HCT116 (cell line): Measurements from ENCODE around the gene MINDY4. TPM values are rescaled to one million over a fixed set of nuclear protein-coding genes. Genes with fewer than 3 reads are reported as not detected.

ENCODE experiments used
- ATAC-seq: fragments of 200-7000 bp; cut with Tn5 transposase; 2 replicates; pipeline ENCODE4 v1.9.1; 2020; ENCODE audit warnings: mild to moderate bottlenecking, moderate library complexity
- BruUV-seq: library from RNA; stranded (reverse); fragments of 400-500 nt; replicated peaks from 2 replicates; lab custom pipeline; 2021; lab: Mats Ljungman, UMichigan
- CTCF ChIA-PET: fragments of 300-600 bp; sonication (Branson Sonifier 250); formaldehyde crosslinking; loops from one replicate; lab custom pipeline; 2021; ENCODE audit warnings: antibody characterized with exemption; lab: Charles Lee
- POLR2A ChIA-PET: fragments of 300-600, 350-600 bp; sonication (Branson Sonifier 250); formaldehyde crosslinking; loops from one replicate; lab custom pipeline; 2021; ENCODE audit warnings: antibody characterized with exemption; lab: Charles Lee
- RAD21 ChIA-PET, 2 experiments: fragments of 300-600 bp; sonication (Branson Sonifier 250); formaldehyde crosslinking; loops; one replicate each; lab custom pipeline; 2023; ENCODE audit warnings: low total read pairs in 2 of 2; ENCODE audit not compliant: uncharacterized antibody in 2 of 2, unreplicated experiment in 2 of 2, low non-redundant PET in 1 of 2; lab: Charles Lee
- DNase-seq: peaks from one replicate; pipeline ENCODE4 v3.0.0-alpha.2; 2010; ENCODE audit warnings: low read depth, low spot score
- H2AFZ ChIP-seq: fragments of 200-600 bp; shearing (Covaris generic), sonication (generic); 2 replicates; pipeline ENCODE4 v1.6.1; 2017; ENCODE audit warnings: low read depth, mixed run types, mixed read lengths, antibody characterized with exemption, low read length; ENCODE audit not compliant: poor library complexity, severe bottlenecking
- H3K27ac ChIP-seq: 2 replicates; pipeline ENCODE4 v1.5.1; 2012; ENCODE audit warnings: low read depth, low read length
- H3K27me3 ChIP-seq: fragments of 200-600 bp; sonication (generic); 2 replicates; pipeline ENCODE4 v1.6.1; 2016; ENCODE audit warnings: mixed run types, low read length, mixed read lengths; ENCODE audit not compliant: insufficient read depth
- H3K36me3 ChIP-seq, 2 experiments: fragments of 200-500 bp in 1 of 2; fragments of 200-600 bp in 1 of 2; sonication (Bioruptor generic) in 1 of 2; sonication (generic) in 1 of 2; 2 replicates each; pipeline versions ENCODE4 v1.5.1 to v1.6.1; 2014 to 2016; ENCODE audit warnings: low read length in 2 of 2, inconsistent platforms in 1 of 2, mixed read lengths in 1 of 2, mixed run types in 1 of 2; ENCODE audit not compliant: insufficient read depth in 2 of 2, control insufficient read depth in 1 of 2
- H3K4me1 ChIP-seq, 2 experiments: fragments of 200-600 bp in 1 of 2; sonication (generic) in 1 of 2; 2 replicates each; pipeline versions ENCODE4 v1.5.1 to v1.6.1; 2012 to 2017; ENCODE audit warnings: low read length in 2 of 2, inconsistent platforms in 1 of 2, mild to moderate bottlenecking in 1 of 2, mixed read lengths in 1 of 2, mixed run types in 1 of 2, moderate library complexity in 1 of 2; ENCODE audit not compliant: insufficient read depth in 2 of 2, control insufficient read depth in 1 of 2
- H3K4me2 ChIP-seq: fragments of 200-600 bp; sonication (generic); 2 replicates; pipeline ENCODE4 v1.6.1; 2017; ENCODE audit warnings: mixed run types, low read length, mixed read lengths
- H3K4me3 ChIP-seq, 2 experiments: fragments of 200-600 bp in 1 of 2; sonication (generic) in 1 of 2; replicated peaks in 1 of 2; 2 replicates each; pipeline ENCODE4 v1.5.1; 2011 to 2016; ENCODE audit warnings: low read length in 2 of 2, control low read depth in 1 of 2, low read depth in 1 of 2, mild to moderate bottlenecking in 1 of 2, mixed read lengths in 1 of 2, mixed run types in 1 of 2
- H3K79me2 ChIP-seq: fragments of 200-600 bp; sonication (generic); 2 replicates; pipeline ENCODE4 v1.6.1; 2017; ENCODE audit warnings: mild to moderate bottlenecking, mixed run types, low read length, moderate library complexity, mixed read lengths; ENCODE audit not compliant: insufficient read depth
- H3K9ac ChIP-seq: fragments of 200-600 bp; sonication (generic); 2 replicates; pipeline ENCODE4 v1.6.1; 2016; ENCODE audit warnings: low read length, mixed read lengths
- H3K9me2 ChIP-seq: fragments of 200-600 bp; sonication (generic), shearing (Covaris generic); 2 replicates; pipeline ENCODE4 v1.6.1; 2017; ENCODE audit warnings: mixed run types, mild to moderate bottlenecking, moderate library complexity; ENCODE audit not compliant: insufficient read depth
- H3K9me3 ChIP-seq, 2 experiments: fragments of 200-500 bp in 1 of 2; fragments of 200-600 bp in 1 of 2; sonication (Bioruptor generic) in 1 of 2; sonication (generic) in 1 of 2; 2 replicates each; pipeline ENCODE4 v1.6.1; 2014 to 2017; ENCODE audit warnings: low read length in 2 of 2, mixed read lengths in 2 of 2, inconsistent platforms in 1 of 2, low read depth in 1 of 2, mild to moderate bottlenecking in 1 of 2, mixed run types in 1 of 2, moderate library complexity in 1 of 2; ENCODE audit not compliant: control insufficient read depth in 1 of 2, insufficient read depth in 1 of 2
- H4K20me1 ChIP-seq: fragments of 200-600 bp; sonication (generic), shearing (Covaris generic); 2 replicates; pipeline ENCODE4 v1.6.1; 2017; ENCODE audit warnings: mixed run types, mild to moderate bottlenecking, moderate library complexity; ENCODE audit not compliant: insufficient read depth
- ATF3 ChIP-seq: IDR thresholded peaks from 2 replicates; pipeline ENCODE4 v1.6.1; 2012
- CBX3 ChIP-seq: IDR thresholded peaks from 2 replicates; pipeline ENCODE4 v1.6.1; 2012; ENCODE audit warnings: low read depth
- CEBPB ChIP-seq: IDR thresholded peaks from 2 replicates; pipeline ENCODE4 v1.6.1; 2012; ENCODE audit warnings: low read depth
- CTCF ChIP-seq, 3 experiments: fragments of 200-600 bp in 1 of 3; sonication (generic) in 1 of 3; IDR thresholded peaks in 2 of 3; conservative IDR thresholded peaks in 1 of 3; 2 replicates each; pipeline ENCODE4 v1.5.1; 2012 to 2017; ENCODE audit warnings: low read depth in 2 of 3, low read length in 2 of 3, antibody characterized with exemption in 1 of 3, borderline replicate concordance in 1 of 3, control low read depth in 1 of 3, mild to moderate bottlenecking in 1 of 3, mixed read lengths in 1 of 3, mixed run types in 1 of 3, moderate library complexity in 1 of 3; ENCODE audit not compliant: insufficient read depth in 1 of 3
- ELF1 ChIP-seq: IDR thresholded peaks from 2 replicates; pipeline ENCODE4 v1.6.1; 2012; ENCODE audit warnings: low read depth, borderline replicate concordance
- EZH2 ChIP-seq: fragments of 200-600 bp; sonication (generic); IDR thresholded peaks from 2 replicates; pipeline ENCODE4 v1.6.1; 2017; ENCODE audit warnings: antibody characterized with exemption, mixed run types
- EZH2phosphoT487 ChIP-seq: fragments of 200-600 bp; IDR thresholded peaks from 2 replicates; pipeline ENCODE4 v1.6.1; 2018; ENCODE audit warnings: antibody characterized with exemption, borderline replicate concordance
- JUND ChIP-seq: IDR thresholded peaks from 2 replicates; pipeline ENCODE4 v1.6.1; 2012
- POLR2A ChIP-seq: IDR thresholded peaks from 2 replicates; pipeline ENCODE4 v1.7.0; 2011; ENCODE audit warnings: borderline replicate concordance; ENCODE audit not compliant: insufficient read depth, insufficient read length; ENCODE audit errors: extremely low read depth
- POLR2AphosphoS5 ChIP-seq: IDR thresholded peaks from 2 replicates; pipeline ENCODE4 v1.6.1; 2011; ENCODE audit warnings: mild to moderate bottlenecking, low read depth, low read length, moderate library complexity
- RAD21 ChIP-seq: IDR thresholded peaks from 2 replicates; pipeline ENCODE4 v1.6.1; 2012; ENCODE audit warnings: low read depth, mild to moderate bottlenecking
- SIN3A ChIP-seq: IDR thresholded peaks from 2 replicates; pipeline ENCODE4 v1.6.1; 2012; ENCODE audit warnings: low read depth
- SRF ChIP-seq: IDR thresholded peaks from 2 replicates; pipeline ENCODE4 v1.6.1; 2012; ENCODE audit warnings: low read depth
- TCF7L2 ChIP-seq: IDR thresholded peaks from 2 replicates; pipeline ENCODE4 v1.7.0; 2011; ENCODE audit warnings: borderline replicate concordance, inconsistent platforms; ENCODE audit not compliant: insufficient read depth, insufficient read length; ENCODE audit errors: extremely low read depth
- ZBTB33 ChIP-seq: IDR thresholded peaks from 2 replicates; pipeline ENCODE4 v1.6.1; 2011; ENCODE audit warnings: mild to moderate bottlenecking, low read length, moderate library complexity; ENCODE audit not compliant: insufficient replicate concordance; ENCODE audit errors: extremely low read depth
- ZFX ChIP-seq: fragments of 450-650 bp; IDR thresholded peaks from 2 replicates; pipeline ENCODE4 v1.6.1; 2017
- ZNF274 ChIP-seq: fragments of 200-500 bp; sonication (Bioruptor generic); IDR thresholded peaks from 2 replicates; pipeline ENCODE4 v1.6.1; 2014; ENCODE audit warnings: mild to moderate bottlenecking, low read depth, low read length, inconsistent platforms
- intact Hi-C: fragments of 100-400 bp; cut with micrococcal nuclease; formaldehyde crosslinking; loops from 2 replicates; pipeline ENCODE4 v1.10.0; 2022
- total RNA-seq: library from RNA; stranded (reverse); gene quantifications from one replicate; pipeline ENCODE4 v1.2.1, GENCODE V29; 2021; ENCODE audit not compliant: unreplicated experiment

Gene MINDY4
- total RNA-seq, 1 experiment from 2014 or later: 6.1 TPM

DNA sequence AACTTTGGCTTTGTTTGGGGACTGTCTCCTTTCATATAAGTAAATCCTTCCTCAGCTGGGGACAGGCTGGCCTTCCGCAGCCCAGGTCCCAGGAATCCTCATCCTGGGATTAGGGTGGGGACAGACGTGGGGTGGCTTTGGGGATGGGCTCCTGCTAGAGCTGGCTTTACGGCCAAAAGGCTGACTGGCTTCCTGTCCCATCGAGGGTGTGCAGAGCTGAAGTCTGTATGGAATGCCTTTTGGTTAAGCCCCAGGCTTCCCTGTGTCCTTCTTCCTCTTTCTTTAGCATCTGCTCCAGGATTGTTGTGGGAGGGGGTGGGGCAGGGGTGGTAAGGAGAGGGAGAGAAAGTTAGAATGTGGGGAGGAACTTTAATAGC is 81.1 kb downstream of the MINDY4 start (continued):
- no peak for TF ChIP-seq ATF3
- TF ChIP-seq JUND: no peak
- no peak for TF ChIP-seq RAD21
- TF ChIP-seq ELF1: no peak
- TF ChIP-seq ZBTB33: no peak
- TF ChIP-seq POLR2AphosphoS5: no peak
- TF ChIP-seq TCF7L2: no peak
- no peak for TF ChIP-seq ZNF274
- no peak for TF ChIP-seq CBX3
- TF ChIP-seq SIN3A: no peak
- TF ChIP-seq EZH2: no peak
- TF ChIP-seq POLR2A: no peak
- no peak for TF ChIP-seq EZH2phosphoT487
- TF ChIP-seq ZFX: no peak

GRCh38 chr7:30852744-30853288 is 81.6 kb downstream of the MINDY4 start:
- Histone ChIP-seq H3K9ac (no peak overlapping the region), H4K20me1 (no peaks in the 10 kb centered on the region), H3K9me2 (no peaks in the 10 kb centered on the region), H3K27me3 (no peaks in the 10 kb centered on the region), H3K36me3 (no peaks in the 10 kb centered on the region), H3K4me3 (no peak overlapping the region), H2AFZ (no peak overlapping the region), H3K79me2 (no peaks in the 10 kb centered on the region), H3K9me3 (no peaks in the 10 kb centered on the region), H3K4me2 (no peak overlapping the region), H3K27ac (no peak overlapping the region), H3K4me1 (no peaks in the 10 kb centered on the region)
- BruUV-seq: no TSS peak
- TF ChIP-seq CEBPB: no peak
- no peak for TF ChIP-seq JUND
- no peak for TF ChIP-seq EZH2
- no peak for TF ChIP-seq CTCF (IDR thresholded peaks at IDR 0.05 in 2 of 3, conservative IDR thresholded peaks at IDR 0.05 in 1 of 3; ENCODE audit: borderline replicate concordance in 1 of 3, insufficient read depth in 1 of 3, low read depth in 2 of 3, low read length in 2 of 3)
- TF ChIP-seq ELF1: no peak
- TF ChIP-seq SRF: no peak
- no peak for TF ChIP-seq EZH2phosphoT487
- TF ChIP-seq RAD21: no peak
- ATAC-seq (no peak), DNase-seq (no peak)
- ChIA-PET POLR2A (no interaction called here), RAD21 (no interaction called here), CTCF (no interaction called here)
- intact Hi-C loops: no loop called here
